Cardiac fibroblast (primary cell): ENCODE results near the gene CRYBG2.

Source experiments
- DNase-seq, 2 donors: peaks; one replicate each; pipeline versions ENCODE4 v3.0.0 to v3.0.0-alpha.2; 2010; ENCODE audit warnings: low read depth in 2 of 2
- H3K4me3 ChIP-seq, 2 donors: replicated peaks in 1 of 2; 1 replicate in 1 of 2; 2 replicates in 1 of 2; pipeline ENCODE4 v1.5.1; 2011; ENCODE audit warnings: low read depth in 2 of 2, low read length in 2 of 2, mild to moderate bottlenecking in 2 of 2, moderate library complexity in 1 of 2
- TF ChIP-seq, protein P1 (sequence below): IDR thresholded peaks from one replicate; pipeline ENCODE4 v1.5.1; 2011; ENCODE audit warnings: low read depth, mild to moderate bottlenecking, low read length, inconsistent platforms

CRYBG2 gene

DNA sequence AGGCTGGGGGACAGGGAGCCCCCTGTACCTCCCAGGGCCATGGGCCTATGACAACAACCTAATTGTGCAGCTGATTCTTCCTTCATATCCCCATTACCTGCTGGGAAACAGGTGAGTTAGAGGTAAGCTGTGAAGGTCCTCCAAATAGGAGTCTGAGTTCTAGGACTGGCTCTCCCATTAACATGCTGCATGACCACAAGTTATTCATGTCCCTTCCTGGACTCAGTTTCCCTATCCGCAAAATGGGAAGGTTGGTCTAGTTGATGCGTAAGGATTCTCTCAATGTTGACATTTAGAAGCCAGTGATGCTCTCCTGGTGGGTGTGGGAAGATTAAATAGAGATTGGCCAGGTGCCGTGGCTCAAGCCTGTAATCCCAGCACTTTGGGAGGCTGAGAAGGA lies 14.6 kb upstream of the CRYBG2 start:
- TF ChIP-seq, protein P1, sequence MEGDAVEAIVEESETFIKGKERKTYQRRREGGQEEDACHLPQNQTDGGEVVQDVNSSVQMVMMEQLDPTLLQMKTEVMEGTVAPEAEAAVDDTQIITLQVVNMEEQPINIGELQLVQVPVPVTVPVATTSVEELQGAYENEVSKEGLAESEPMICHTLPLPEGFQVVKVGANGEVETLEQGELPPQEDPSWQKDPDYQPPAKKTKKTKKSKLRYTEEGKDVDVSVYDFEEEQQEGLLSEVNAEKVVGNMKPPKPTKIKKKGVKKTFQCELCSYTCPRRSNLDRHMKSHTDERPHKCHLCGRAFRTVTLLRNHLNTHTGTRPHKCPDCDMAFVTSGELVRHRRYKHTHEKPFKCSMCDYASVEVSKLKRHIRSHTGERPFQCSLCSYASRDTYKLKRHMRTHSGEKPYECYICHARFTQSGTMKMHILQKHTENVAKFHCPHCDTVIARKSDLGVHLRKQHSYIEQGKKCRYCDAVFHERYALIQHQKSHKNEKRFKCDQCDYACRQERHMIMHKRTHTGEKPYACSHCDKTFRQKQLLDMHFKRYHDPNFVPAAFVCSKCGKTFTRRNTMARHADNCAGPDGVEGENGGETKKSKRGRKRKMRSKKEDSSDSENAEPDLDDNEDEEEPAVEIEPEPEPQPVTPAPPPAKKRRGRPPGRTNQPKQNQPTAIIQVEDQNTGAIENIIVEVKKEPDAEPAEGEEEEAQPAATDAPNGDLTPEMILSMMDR = no peak
- no peak overlapping the region for H3K4me3 ChIP-seq
- no peak for DNase-seq

- no peak overlapping the region for H3K4me3 ChIP-seq
- no peak for DNase-seq
- TF ChIP-seq, protein P1 = no peak
Measured at GRCh38 chr1:26368006-26368405, 14.1 kb upstream of the CRYBG2 start.

DNA sequence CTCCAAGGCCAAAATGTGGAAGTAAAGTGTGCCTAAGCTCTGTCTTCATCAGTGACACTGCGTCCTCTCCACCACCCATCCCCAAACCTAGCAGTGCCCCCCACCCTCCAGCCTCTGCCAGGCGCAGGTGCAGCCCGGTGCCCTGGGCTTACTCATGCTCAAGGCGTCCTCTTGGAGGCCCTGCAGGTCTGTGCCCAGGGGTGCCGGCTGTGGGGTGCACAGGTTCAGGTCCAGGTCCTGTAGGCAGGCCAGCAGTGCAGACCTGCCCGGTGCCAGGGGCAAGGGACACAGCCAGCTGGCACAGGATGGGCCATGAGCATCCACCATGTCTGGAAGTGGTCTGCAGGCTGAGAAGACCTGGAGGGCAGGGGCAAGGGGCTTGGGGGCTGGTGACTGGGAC lies 13.5 kb upstream of the CRYBG2 start:
- no peak overlapping the region for H3K4me3 ChIP-seq
- TF ChIP-seq, protein P1 = no peak
- no peak for DNase-seq

- TF ChIP-seq, protein P1 = no peak
- H3K4me3 ChIP-seq = no peak overlapping the region
- DNase-seq = no peak
Measured at GRCh38 chr1:26364956-26365355, 11.0 kb upstream of the CRYBG2 start.

DNA sequence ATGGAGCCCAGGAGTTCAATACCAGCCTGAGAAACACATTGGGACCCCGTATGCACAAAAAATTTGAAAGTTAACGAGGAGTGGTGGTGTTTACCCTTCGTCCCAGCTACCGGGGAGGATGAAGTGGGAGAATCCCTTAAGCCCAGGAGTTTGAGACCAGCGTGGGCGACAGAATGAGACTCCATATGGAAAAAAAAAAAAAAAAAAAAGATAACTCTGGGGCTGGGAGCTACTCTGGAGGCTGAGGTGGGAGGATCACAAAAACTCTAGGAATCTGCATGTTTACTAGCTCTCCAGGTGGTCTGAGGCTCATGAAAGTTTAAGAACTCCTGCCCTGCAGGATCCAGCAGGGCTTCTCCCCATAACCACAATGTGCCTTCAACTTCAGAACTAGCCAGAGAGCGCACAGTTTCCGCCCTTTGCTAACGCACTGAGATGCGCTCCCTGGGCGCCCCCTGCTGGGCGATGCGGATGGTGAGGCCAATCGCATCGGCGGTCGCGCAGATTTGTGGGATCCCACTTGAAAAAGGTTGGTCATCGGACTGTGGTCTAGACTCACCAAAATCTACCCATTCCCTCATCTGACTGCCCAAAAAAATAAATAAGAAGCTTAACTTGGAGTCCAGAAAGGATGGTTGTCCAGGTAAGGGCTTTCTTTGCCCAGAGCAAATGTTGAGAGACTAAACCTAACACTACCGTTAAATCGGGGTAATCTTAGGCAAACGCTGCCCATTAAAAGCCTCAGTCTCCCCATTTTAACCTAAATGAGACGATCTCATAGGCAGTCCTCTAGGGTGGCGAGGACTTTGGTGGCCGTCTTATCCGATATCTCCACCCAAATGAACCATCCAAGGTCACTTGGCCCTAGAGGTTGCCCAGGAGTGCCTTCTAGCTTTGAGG lies 9.9 kb upstream of the CRYBG2 start:
- TF ChIP-seq, protein P1 = peak; percentile 98
- DNase-seq = peak; percentile 77 to 80
- H3K4me3 ChIP-seq = no peak overlapping the region

- H3K4me3 ChIP-seq = no peak overlapping the region
- no peak for DNase-seq
- TF ChIP-seq, protein P1 = no peak
Measured at GRCh38 chr1:26362331-26362730, 8.4 kb upstream of the CRYBG2 start.

DNA sequence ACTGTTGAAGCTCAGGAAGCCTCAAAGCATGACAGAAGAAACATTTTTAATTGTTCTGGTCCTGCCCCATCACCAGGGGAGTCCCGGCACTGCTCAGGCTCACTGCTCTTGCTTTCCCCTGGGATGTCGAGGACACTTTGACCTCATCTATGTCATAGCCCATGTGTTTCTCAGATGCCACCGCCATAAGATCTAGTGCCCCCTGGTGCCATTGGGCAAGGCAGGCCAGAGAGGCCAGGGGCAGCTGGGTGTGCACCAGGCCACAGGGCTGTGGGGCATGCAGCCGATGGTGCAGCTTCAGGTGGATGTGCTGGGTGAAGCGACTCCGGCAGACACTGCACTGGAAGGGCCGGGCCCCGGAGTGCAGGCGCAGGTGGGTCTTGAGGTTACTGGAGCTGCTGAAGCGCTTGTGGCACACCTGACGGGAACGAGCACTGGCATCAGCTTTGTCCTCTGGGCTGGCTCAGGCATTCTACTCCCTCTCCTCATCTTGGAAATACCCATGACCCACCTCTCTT lies 7.7 kb upstream of the CRYBG2 start:
- H3K4me3 ChIP-seq = no peak overlapping the region
- TF ChIP-seq, protein P1 = no peak
- DNase-seq = no peak
